Measurements from ENCODE around the gene PDE2A. TPM values are rescaled to one million over a fixed set of nuclear protein-coding genes. Genes with fewer than 3 reads are reported as not detected.

PDE2A gene
- total RNA-seq, 2 experiments from 2014 or later: 0.29 to 0.72 TPM

DNA sequence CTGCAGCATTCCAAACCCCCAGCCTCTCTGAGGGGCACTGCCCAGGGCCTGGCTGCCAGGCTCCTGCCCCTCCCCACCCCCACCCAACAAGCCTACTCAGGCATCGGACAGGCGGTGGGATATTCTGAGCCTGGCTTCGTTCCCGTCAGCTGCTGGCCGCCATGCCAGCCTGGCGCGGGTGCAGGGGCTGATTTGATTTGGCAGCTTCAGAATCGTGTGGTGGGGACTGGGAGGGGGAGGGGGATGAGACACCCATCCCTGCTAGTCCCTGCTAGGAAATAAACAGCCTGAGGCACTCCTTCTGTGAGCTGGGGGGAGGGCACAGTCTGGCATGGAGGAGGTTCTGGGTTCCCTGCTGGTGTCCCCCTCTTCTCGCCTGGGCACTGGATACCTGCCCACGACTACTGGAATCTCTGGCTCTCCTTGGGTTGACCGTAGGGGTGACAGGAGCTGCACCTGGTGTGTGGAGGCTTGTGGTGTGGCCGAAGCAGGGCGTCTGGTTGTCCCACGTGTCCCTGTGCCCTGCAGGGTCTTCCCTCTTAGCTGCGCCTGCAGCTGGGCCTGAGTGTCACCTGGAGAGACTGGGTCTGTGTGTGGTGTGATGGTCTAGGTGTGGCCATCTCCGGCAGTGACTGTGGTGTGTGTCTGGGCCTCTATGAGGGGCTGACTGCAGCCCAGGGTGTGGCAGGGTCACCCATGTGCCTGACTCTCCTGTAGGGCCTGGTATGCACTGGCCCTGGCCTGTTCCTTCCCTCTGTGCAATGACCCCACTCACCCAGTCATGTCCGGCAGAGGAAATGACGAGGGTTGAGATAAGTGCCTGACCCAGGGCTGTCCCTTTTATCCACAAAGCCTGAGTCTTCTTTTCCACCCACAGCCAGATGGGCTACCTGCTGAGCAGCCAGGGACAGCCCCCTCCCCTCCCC, 42.2 kb downstream of the PDE2A start:
- CTCF ChIA-PET: interaction anchor here (1.0 kb wide), 1 partner anchor 46 kb away, joined by 3 read pairs; no protein-coding TSS in a partner anchor

DNA sequence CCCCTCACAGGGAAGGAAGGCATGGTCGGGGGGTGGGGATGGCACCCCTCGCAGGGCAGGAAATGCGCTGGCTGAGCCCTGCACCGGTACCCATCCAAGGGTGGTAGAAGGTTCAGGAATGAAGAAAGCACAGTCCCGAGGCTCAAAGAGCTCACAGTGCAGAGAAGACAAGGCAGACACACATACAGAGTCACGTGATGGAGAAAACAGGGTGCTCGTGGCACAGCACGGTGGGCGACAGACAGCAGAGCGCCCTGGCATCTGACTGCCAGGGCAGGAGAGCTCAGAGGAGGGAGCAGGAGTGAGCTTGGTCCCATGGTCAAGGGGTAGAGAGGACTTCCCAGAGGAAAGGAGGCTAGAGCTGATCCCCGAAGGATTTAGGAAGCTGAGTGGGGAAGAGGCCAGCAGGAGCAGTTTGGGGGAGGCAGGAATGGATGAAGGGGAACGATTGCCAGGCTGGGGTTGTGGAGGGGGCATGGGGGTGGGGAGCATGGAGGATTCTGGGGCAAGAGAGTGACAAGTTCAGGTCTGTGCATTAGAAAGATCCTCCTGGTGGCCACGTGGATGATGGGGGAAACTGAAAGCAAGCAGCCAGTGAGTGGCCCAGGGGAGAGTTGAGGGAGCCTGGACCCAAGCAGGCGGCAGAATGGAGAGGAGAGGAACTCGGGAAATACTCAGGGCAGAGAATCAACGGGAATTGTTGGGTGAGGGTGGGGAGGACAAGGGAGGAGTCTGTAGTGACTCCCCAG, 43.9 kb downstream of the PDE2A start:
- CTCF ChIA-PET: no interaction called here
- POLR2A ChIA-PET: no interaction called here

More for the DNA sequence above, 42.2 kb downstream of the PDE2A start:
- POLR2A ChIA-PET: no interaction called here

DNA sequence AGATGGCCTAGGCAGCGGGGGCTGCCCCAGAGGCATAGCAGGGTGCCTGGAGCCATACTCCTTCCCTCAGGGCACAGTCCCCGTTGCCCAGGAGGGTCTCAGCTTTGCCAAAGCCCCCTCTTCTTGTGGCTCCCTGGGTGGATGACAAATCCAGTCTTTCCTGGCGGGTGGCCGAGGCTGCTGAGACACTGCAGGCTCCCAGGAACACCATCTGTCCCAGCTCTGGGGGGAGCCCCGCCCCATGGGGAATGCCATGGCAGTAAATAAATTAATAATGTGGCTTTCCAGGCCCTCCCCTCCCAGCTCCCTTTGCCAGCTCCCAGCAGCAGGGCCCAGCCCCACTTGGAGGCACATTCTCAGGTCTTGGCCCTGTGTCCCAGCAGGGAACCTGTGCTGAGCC, 45.0 kb downstream of the PDE2A start:
- ChIA-PET POLR2A (no interaction called here), CTCF (no interaction called here)

DNA sequence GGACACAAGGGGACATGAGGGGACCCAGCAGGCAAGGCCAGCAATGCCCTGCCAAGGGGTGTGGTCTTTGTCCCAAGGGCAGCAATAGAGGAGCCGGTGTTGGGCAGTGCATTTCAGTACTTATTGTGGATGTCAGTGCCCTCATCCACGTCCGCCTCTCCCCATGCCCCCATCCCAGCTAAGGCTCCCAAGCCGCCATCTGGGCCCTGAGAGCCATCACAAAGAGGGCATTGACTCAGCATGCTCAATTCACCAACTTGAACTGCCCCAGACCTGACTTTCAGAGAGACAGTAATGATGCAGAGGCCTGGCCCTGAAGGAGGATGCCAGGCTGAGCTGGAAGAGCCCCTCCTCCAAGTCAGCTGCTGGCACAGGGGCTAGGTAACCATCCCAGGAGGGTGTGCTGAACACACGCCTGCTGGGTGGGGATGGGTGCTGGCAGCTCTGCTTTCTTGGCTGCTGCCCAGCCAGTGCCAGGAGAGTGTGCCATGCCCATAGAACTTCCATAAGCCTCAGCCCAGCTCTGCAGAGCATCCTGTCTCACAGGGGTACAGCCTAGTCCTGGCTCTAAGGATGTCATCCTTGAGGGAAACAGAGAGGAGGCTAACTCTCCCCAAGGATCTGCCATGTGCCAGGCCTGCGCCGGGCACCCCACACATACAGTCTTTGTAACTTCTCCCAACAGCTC, 46.5 kb downstream of the PDE2A start:
- ChIA-PET POLR2A (no interaction called here), CTCF (interaction anchor here (1.1 to 3.0 kb wide), 2 partner anchors 40 to 56 kb away, joined by 3 to 9 read pairs; no protein-coding TSS in a partner anchor)

DNA sequence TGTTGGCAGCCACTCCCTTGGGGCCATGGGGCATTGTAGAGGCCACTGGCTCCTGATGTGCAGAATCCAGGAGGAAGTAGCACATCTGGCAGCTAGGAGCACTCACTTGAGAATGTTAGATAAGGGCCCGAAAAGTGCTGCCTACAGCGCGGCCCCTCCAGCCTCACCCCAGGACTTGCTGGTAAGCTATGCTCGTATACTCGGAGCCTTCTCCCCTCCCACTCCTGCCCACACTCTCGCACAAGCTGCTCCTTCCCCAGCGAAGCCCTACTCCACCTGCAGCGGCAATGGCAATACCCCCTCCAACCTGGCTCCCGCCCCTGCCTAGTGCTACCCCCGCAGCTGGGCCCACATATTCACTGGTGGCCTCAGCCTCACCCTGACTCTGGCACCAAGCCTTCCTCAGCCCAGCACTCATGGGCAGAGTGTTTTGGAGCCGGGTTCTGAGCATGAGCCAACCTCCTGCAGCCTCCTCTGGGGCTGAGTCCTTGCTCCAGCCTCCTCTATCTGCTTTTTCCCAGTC, 47.7 kb downstream of the PDE2A start:
- ChIA-PET POLR2A (no interaction called here), CTCF (interaction anchor here (3.0 kb wide), 1 partner anchor 57 kb away, joined by 9 read pairs; no protein-coding TSS in a partner anchor)

DNA sequence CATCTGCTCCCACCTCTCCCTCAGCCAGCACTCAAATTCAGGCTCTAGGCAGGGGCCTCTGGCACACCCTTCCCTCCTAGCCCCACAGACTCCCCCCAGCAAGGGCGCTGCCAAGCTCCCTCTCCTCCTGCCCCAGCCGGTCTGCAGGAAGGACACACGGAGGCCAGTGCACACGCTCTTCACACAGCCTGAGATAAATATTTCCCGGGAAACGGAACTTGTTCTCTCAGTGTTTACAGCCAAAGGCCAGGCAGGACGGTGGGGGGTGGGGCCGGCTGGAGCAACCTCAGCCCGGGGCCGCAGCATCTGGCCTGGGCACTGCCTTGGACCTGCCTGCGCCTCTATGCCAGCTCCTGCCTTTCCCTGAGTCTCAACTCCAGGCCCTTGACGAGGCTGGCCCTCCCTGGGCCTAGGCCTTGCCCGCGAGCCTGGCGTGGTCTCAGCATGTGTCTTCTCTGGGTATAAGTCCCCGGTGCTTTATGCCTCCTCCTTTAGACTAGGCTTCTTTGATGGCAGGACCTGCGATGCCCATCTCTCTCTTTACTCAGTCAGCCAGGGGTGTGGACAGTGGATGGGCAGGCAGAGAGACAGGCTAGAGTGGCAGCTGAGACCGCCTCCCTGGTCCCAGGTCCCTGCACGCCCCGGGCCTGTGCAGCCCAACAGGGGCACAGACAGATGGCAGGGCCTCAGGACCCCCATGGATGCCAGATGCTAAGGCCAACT, 48.4 kb downstream of the PDE2A start:
- ChIA-PET CTCF (interaction anchor here (3.0 kb wide), 1 partner anchor 58 kb away, joined by 9 read pairs; no protein-coding TSS in a partner anchor), POLR2A (no interaction called here)

DNA sequence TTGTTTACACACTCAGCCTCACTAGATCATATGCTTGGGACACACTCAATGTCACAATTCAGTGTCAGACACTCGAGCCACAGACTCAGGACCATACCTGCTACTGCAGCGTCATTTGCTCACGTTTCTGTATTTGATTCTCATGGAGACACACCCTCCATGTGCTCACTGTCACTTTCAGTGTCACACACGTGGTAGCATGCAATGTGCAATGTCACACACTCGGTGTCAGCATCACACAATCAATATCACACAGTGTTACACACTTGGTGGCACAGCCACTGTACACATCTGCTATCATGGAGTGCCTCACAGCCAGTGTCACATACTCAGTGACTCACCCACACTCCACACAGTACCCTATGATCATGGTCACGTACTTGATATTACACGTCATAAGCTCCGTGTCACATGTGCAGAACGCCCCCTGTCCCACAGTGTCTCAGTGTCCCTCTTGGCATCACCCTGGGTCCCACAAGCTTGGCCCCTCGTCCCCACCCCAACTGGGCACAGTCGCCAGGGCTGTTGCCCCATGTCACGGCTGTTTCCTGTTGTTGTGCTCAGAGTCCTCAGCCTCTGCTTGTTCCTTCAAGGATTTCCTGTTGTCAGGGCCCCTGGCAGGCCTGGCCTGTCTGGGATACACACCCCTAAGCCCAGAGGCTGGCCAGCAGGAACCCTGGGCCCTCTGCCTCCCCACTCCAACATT, 49.6 kb downstream of the PDE2A start:
- CTCF ChIA-PET: no interaction called here

DNA sequence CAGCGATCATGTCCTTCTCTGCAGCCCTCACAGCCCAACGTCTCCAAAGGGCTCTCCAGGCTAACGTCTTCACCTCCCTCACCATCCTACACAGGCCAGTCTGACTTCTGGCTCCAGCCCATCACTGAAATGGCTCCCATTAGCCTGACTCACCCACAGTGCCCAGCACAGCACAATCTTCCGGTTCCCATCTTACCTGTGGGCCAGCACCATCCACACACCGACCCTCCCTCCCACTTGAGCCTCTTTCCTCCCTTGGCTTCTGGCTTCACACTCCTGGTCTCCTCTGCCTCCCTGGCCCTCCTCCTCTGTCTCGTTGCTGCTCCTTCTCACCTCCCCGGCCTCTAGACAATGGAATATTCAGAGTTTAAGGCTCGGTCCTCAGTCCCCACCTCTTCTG, 51.2 kb downstream of the PDE2A start:
- CTCF ChIA-PET: no interaction called here
- POLR2A ChIA-PET: no interaction called here

More for the DNA sequence above, 49.6 kb downstream of the PDE2A start:
- POLR2A ChIA-PET: no interaction called here

DNA sequence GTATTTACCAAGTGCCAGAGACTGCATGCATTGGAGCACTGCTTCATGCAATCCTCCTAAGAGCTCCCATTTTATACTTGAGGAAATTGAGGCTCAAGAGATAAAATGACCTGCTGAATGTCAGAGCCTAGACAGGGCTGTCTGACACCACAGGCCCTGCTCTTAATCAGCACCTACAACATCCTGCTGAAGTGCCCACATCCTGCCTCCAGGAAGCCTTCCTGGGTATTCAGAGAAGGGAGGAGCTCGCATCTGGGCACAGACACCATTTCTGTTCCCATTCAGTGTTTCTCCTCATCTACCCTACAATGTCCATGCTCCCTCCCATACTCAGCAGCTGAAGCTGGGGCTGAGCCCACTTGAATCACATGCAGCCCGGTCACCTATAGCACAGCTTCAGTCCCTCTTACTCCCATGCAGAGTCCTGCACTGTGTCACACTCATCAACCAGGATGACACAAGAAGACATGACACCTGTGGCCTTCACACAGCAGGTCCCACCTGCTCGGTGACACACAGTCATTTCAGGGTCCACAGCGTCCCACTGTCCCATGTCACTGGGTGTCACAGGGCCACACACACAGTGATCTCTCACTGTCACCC, 53.1 kb downstream of the PDE2A start:
- CTCF ChIA-PET: interaction anchor here (1.7 kb wide), 1 partner anchor 15 kb away, joined by 4 read pairs; no protein-coding TSS in a partner anchor
- POLR2A ChIA-PET: no interaction called here

DNA sequence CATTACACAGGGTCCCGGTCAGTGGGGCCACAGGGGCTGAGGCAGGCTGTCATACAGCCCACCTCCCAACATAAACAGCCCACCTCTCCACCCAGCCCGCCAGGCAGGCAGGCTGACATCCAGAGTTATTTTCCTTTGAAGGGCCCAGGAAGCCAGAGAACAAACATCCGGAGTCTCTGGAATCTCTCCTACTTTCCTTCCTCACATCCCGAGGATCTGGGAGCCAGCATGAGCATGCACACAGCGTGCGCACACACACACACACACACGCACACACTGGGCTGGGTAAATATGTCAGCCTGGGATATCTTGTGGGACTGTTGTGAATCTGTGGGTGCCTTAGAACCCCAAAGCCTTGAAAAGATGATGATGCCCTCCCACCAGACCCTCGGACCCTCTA, 55.4 kb downstream of the PDE2A start:
- CTCF ChIA-PET: no interaction called here
- POLR2A ChIA-PET: no interaction called here

DNA sequence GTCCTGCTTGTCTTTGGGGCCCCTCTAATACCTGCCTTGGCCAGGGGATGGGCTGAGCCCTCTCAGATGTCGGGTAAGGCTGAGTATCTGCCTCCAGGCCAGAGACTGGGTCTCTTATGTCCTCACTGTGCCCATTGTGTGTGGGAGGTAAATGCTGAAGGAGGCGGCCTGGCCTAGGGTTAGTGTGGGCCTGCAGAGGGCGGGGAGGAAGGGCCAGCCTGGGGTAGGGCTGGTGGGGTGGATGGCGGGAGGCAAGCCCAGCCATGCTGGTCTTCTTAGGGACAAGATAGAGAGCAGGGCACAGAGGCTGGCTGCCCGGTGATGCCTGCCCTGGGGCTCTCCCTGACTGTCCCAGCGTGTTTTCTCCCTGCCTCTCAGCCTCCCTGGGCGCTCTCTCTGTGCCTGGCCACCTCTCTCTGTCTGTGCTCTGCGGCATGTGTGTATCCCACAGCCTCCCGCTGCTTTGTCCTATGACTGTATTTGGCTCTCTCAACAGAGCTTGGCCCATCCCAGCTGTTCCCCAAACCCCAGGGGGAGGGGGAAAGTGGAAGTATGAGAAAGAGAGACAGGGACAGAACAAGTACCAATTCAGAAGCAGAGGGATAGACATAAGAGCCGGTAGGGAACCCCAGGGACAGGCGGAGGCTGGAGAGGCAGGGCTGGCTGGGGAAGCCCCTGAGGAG, 57.0 kb downstream of the PDE2A start:
- CTCF ChIA-PET: no interaction called here
- POLR2A ChIA-PET: no interaction called here

DNA sequence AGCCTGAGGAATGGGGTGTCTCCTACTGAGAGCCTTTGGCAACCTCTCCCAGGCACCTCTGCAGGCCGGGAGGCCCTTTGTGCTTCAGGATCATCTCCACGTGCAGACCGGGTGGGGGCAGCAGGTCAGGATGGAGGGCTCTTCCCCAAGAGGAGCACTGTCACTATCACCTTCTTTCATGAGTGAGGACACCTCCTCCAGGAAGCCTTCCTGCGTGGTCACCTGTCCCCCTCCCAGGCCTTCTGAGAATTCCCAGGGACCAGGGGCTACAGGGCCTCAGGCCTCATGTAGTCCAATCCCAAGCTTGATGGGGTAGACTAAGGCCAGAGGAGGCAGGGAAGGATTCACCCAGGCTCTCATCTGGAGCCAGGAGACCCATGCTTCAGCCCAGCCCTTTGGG, 57.6 kb downstream of the PDE2A start:
- ChIA-PET POLR2A (no interaction called here), CTCF (no interaction called here)

DNA sequence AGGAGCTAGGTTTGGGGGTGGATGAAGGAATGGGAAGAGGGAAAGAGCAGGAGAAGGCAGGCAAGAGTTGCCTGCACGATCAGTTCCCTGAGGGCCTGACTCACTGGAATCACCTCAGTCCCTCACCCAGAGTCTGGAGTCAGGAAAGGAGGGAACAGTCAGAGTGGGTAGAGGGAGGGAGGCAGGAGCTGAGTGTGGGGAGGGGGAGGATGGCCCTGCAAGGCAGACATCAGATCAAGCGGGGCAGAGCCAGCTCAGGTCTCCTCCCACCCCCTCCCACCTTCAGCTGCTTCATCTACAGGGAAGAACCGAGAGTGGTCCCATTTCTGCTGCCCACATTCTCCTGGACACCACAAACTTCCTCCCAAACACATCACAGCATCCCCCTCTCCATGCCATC, 58.9 kb downstream of the PDE2A start:
- CTCF ChIA-PET: interaction anchor here (0.8 kb wide), 1 partner anchor 25 kb away, joined by 3 read pairs; no protein-coding TSS in a partner anchor
- POLR2A ChIA-PET: no interaction called here

DNA sequence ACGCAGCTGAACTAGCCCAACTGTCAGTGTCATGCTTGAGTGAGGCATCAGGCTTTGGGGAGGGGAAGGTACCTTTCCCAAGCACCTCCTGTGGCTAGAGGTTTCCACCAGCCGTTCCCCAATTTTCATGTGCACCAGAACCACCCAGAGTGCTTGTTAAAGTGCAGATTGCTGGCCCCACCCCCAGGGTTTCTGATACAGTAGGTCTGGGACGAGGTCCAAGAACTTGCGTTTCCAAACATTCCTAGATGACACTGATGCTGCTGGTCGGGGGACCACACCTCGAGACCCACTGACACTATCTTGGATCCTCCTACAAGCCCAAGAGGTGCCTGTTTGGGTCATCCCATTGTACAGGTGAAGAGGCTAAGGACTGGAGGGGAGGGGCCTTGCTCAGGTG, 59.8 kb downstream of the PDE2A start:
- CTCF ChIA-PET: no interaction called here

DNA sequence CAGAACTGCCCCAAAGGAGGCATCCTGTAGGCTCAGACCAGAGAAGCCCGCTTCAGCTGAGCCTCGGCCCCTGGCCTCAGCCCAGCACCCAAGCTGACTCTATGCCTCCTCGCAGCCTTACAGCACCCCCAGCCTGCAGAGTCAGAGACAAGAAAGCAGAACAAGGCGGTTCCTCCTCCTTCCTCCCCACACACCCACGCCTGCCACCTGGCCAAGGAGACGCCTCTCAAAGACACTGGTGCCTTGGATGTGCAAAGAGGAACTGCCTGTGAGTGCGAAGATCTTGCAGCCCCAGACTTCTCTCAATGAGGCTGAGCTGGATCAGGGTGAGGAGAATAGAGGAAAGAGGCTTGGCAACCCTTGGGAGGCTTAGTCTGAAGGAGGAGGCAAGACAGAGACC, 60.2 kb downstream of the PDE2A start:
- POLR2A ChIA-PET: no interaction called here
- CTCF ChIA-PET: no interaction called here

More for the DNA sequence above, 59.8 kb downstream of the PDE2A start:
- POLR2A ChIA-PET: no interaction called here

DNA sequence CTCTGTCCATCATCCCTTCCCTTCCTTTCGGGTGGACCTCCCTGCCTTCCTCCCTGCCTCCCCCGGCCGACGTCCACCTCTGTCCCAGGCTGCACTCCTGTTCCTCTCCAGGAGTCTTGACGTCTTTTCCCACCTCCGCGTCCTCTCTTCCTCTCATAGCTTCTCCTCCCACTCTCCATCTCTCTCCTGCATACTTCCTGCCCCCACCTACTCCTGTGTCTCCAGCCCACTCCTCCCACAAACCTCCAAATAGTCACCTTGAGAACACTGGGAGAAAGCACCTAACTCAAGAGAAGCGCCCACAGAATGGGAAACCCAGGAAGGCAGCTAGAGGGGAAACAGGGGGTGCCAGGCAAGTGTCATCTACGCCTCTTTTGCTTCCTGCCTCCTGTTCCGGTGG, 60.8 kb downstream of the PDE2A start:
- ChIA-PET CTCF (no interaction called here), POLR2A (no interaction called here)

DNA sequence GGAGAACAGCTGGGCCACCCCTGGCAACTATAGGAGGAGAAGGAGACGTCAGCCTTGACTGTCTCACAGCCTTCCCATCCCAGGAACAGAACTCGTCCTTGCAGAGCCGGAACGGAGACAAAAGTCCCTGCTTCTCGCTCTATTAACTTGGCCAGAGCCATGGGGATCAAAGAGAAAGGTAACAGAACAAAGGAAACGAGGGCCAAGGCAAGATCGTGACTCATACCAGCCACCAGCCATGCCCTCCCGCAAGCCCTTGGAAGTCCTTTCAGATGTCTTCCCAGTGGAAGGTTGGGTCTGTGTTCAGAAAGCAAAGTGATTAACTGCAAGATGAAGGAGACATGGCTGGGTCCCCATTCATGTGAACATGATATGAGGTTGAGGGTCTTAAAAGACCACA, 64.7 kb downstream of the PDE2A start:
- ChIA-PET POLR2A (no interaction called here), CTCF (interaction anchor here (0.8 to 2.0 kb wide), 4 partner anchors 14 to 74 kb away, joined by 3 to 7 read pairs (median 4); no protein-coding TSS in a partner anchor)

DNA sequence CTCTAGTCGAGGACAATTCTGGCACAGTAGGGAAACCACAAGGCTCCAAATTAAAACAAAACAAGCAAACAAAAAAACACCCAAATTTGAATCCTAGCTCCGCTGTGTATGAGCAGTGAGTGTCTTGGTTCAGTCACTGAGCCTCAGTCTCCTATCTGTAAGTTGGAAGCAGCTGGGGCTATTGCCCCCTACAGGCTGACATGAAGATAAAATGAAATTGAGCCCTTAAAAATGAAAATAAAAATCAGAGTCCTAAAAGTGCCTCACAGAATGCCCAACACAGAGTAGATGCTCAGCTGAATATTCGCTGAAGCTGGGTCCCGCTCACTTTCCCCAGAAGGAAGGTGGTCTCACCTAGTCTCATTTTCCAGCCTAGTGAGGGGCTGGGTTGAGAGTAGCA, 65.2 kb downstream of the PDE2A start:
- ChIA-PET POLR2A (no interaction called here), CTCF (interaction anchor here (0.8 to 2.0 kb wide), 5 partner anchors 14 to 74 kb away, joined by 3 to 7 read pairs (median 4); no protein-coding TSS in a partner anchor)

Measured in activated CD8-positive, alpha-beta memory T cell treated with anti-CD3 and anti-CD28 coated beads for 36 hours (primary cell).